ENCODE measurements around the gene GTSE1. TPM values are rescaled to one million over a fixed set of nuclear protein-coding genes. Genes with fewer than 3 reads are reported as not detected.

Gene GTSE1
- total and polyA plus RNA-seq, 2 of the 13 experiments (the other 11 are each of a cell fraction or from before 2014, with no cell fraction given) = 10.7 to 13.5 TPM

GRCh38 chr22:46250035-46250782 lies 46.5 kb upstream of the GTSE1 start, which contains the start of gene CDPF1 (continued):
- TF ChIP-seq CENPBD1 (CRISPR knock-in tag; IDR thresholded peaks at IDR 0.05; ENCODE audit: borderline replicate concordance, low read depth) (no peak; the same call in 1 of the 2 replicates), SALL2 (CRISPR knock-in tag; IDR thresholded peaks at IDR 0.05) (peak; percentile 86), ZNF224 (CRISPR knock-in tag; IDR thresholded peaks at IDR 0.05) (peak; percentile 89; the same call in 1 of the 2 replicates), ZNF251 (CRISPR knock-in tag; IDR thresholded peaks at IDR 0.05) (no peak), NCOA5 (CRISPR knock-in tag; IDR thresholded peaks at IDR 0.05) (no peak), PBX3 (CRISPR knock-in tag; IDR thresholded peaks at IDR 0.05; ENCODE audit: borderline replicate concordance) (no peak), ATAD3A (CRISPR knock-in tag; IDR thresholded peaks at IDR 0.05) (no peak), ZNF3 (CRISPR knock-in tag; IDR thresholded peaks at IDR 0.05) (no peak), KDM1A (CRISPR knock-in tag; IDR thresholded peaks at IDR 0.05) (no peak), ZNF33B (CRISPR knock-in tag; IDR thresholded peaks at IDR 0.05) (no peak), HDAC1 (CRISPR knock-in tag; IDR thresholded peaks at IDR 0.05) (peak; percentile 56), ZKSCAN1 (IDR thresholded peaks at IDR 0.05; ENCODE audit: low read length) (no peak), ZBTB46 (CRISPR knock-in tag; IDR thresholded peaks at IDR 0.05; ENCODE audit: borderline replicate concordance) (peak; percentile 86; the same call in 1 of the 2 replicates), FIP1L1 (IDR thresholded peaks at IDR 0.05; ENCODE audit: borderline replicate concordance, insufficient read depth, low read depth, low read length) (no peak), ZNF768 (CRISPR knock-in tag; IDR thresholded peaks at IDR 0.05) (peak; percentile 56), ZSCAN21 (CRISPR knock-in tag; IDR thresholded peaks at IDR 0.05; ENCODE audit: borderline replicate concordance) (peak; percentile 82), CSRNP2 (CRISPR knock-in tag; conservative IDR thresholded peaks at IDR 0.05; ENCODE audit: low read depth) (no peak), GABPB1 (CRISPR knock-in tag; IDR thresholded peaks at IDR 0.05) (peak; percentile 92), CBX2 (IDR thresholded peaks at IDR 0.05; ENCODE audit: low read depth, low read length) (no peak), CBX2 (CRISPR knock-in tag; IDR thresholded peaks at IDR 0.05; ENCODE audit: low read depth) (no peak), ZNF746 (CRISPR knock-in tag; IDR thresholded peaks at IDR 0.05) (no peak), ZBTB37 (CRISPR knock-in tag; IDR thresholded peaks at IDR 0.05) (no peak), TIGD3 (CRISPR knock-in tag; IDR thresholded peaks at IDR 0.05; ENCODE audit: borderline replicate concordance) (no peak; the same call in 1 of the 2 replicates)

Data from HepG2 (cell line).